A673 (cell line): ENCODE measurements around the gene WSB2. TPM values are rescaled to one million over a fixed set of nuclear protein-coding genes. Genes with fewer than 3 reads are reported as not detected.
"Not testable (repeated sequence)": the region's sequence is repeated elsewhere in the genome, so short reads cannot be mapped to it uniquely, and the experiment has no call there.

Source experiments
- BruUV-seq: library from RNA; stranded (reverse); fragments of 400-500 nt; replicated peaks from 2 replicates; lab custom pipeline; 2021; lab: Mats Ljungman, UMichigan
- CTCF ChIA-PET: fragments of 300-600 bp; sonication (Branson Sonifier 250); formaldehyde crosslinking; loops from one replicate; lab custom pipeline; 2022; ENCODE audit warnings: antibody characterized with exemption; lab: Charles Lee
- POLR2A ChIA-PET: fragments of 300-600 bp; sonication (Branson Sonifier 250); formaldehyde crosslinking; loops from one replicate; lab custom pipeline; 2022; ENCODE audit warnings: antibody characterized with exemption; ENCODE audit not compliant: low non-redundant PET; lab: Charles Lee
- DNase-seq: peaks from one replicate; pipeline ENCODE4 v3.0.0-alpha.2; 2015; ENCODE audit warnings: low spot score
- H3K27ac ChIP-seq: fragments of 200-600 bp; sonication (generic); 2 replicates; pipeline ENCODE4 v1.5.1; 2016; ENCODE audit warnings: mixed run types, low read depth, mild to moderate bottlenecking, mixed read lengths, antibody characterized with exemption, low read length; ENCODE audit not compliant: poor library complexity, severe bottlenecking
- H3K27me3 ChIP-seq: fragments of 200-600 bp; sonication (generic); replicated peaks from 2 replicates; pipeline ENCODE4 v1.6.1; 2017; ENCODE audit warnings: mixed run types, low read depth, mild to moderate bottlenecking, mixed read lengths, antibody characterized with exemption, low read length; ENCODE audit not compliant: insufficient read depth, poor library complexity
- H3K36me3 ChIP-seq: fragments of 200-600 bp; sonication (generic); 2 replicates; pipeline ENCODE4 v1.6.1; 2016; ENCODE audit warnings: mixed run types, mild to moderate bottlenecking, mixed read lengths, antibody characterized with exemption, low read length; ENCODE audit not compliant: insufficient read depth, poor library complexity, severe bottlenecking
- H3K4me1 ChIP-seq: fragments of 200-600 bp; sonication (generic); 2 replicates; pipeline ENCODE4 v1.6.1; 2017; ENCODE audit warnings: mixed run types, mild to moderate bottlenecking, mixed read lengths, antibody characterized with exemption, low read length; ENCODE audit not compliant: insufficient read depth, poor library complexity, severe bottlenecking
- H3K4me3 ChIP-seq: fragments of 200-600 bp; sonication (generic); 2 replicates; pipeline ENCODE4 v1.5.1; 2016; ENCODE audit warnings: low read depth, mixed run types, mild to moderate bottlenecking, mixed read lengths, low read length; ENCODE audit not compliant: poor library complexity, severe bottlenecking
- H3K9me3 ChIP-seq: fragments of 200-600 bp; sonication (generic); 2 replicates; pipeline ENCODE4 v1.6.1; 2016; ENCODE audit warnings: mixed run types, low read depth, mild to moderate bottlenecking, mixed read lengths, antibody characterized with exemption, low read length; ENCODE audit not compliant: poor library complexity, severe bottlenecking
- CTCF ChIP-seq: fragments of 300-800, 200-600 bp; sonication (generic); conservative IDR thresholded peaks from 2 replicates; pipeline ENCODE4 v1.5.1; 2017; ENCODE audit warnings: low read depth, mild to moderate bottlenecking, antibody characterized with exemption, low read length, moderate library complexity, mixed read lengths
- EZH2 ChIP-seq: fragments of 200-600 bp; sonication (generic); IDR thresholded peaks from 2 replicates; pipeline ENCODE4 v1.6.1; 2017; ENCODE audit warnings: borderline replicate concordance, low read depth, mild to moderate bottlenecking, mixed read lengths, antibody characterized with exemption, low read length; ENCODE audit not compliant: poor library complexity, severe bottlenecking
- intact Hi-C: fragments of 100-400 bp; cut with micrococcal nuclease; formaldehyde crosslinking; loops from one replicate; pipeline ENCODE4 v1.10.0; 2022; ENCODE audit not compliant: unreplicated experiment
- total RNA-seq: library from RNA; stranded (reverse); gene quantifications from 2 replicates; pipeline ENCODE4 v1.2.3, GENCODE V29; 2021

Gene WSB2
- total RNA-seq, 1 experiment from 2014 or later, result 122 TPM

GRCh38 chr12:118010903-118011302 lies 50.1 kb downstream of the WSB2 start:
- DNase-seq, result no peak
- no peaks in the 10 kb centered on the region for H3K36me3 ChIP-seq
- H3K27ac ChIP-seq, result no peak overlapping the region
- no peaks in the 10 kb centered on the region for H3K4me1 ChIP-seq
- ChIA-PET POLR2A (no interaction called here), CTCF (no interaction called here)
- intact Hi-C loops, result no loop called here
- TF ChIP-seq EZH2 (no peak), CTCF (no peak)
- no peaks in the 10 kb centered on the region for H3K27me3 ChIP-seq
- no TSS peak for BruUV-seq
- no peaks in the 10 kb centered on the region for H3K9me3 ChIP-seq
- H3K4me3 ChIP-seq, result no peak overlapping the region

GRCh38 chr12:117999806-118000205 lies 61.2 kb downstream of the WSB2 start:
- H3K27me3 ChIP-seq, H3K36me3 ChIP-seq, intact Hi-C loops, H3K4me1 ChIP-seq, H3K27ac ChIP-seq, POLR2A ChIA-PET, H3K9me3 ChIP-seq, BruUV-seq, CTCF ChIA-PET, H3K4me3 ChIP-seq, DNase-seq: not testable (repeated sequence)

GRCh38 chr12:117998719-117999118 lies 62.3 kb downstream of the WSB2 start:
- no TSS peak for BruUV-seq
- no peaks in the 10 kb centered on the region for H3K4me1 ChIP-seq
- H3K36me3 ChIP-seq, result no peaks in the 10 kb centered on the region
- H3K27ac ChIP-seq, result no peak overlapping the region
- H3K27me3 ChIP-seq, result no peaks in the 10 kb centered on the region
- intact Hi-C loops, result no loop called here
- no peak for DNase-seq
- H3K4me3 ChIP-seq, result no peak overlapping the region
- TF ChIP-seq EZH2 (no peak), CTCF (no peak)
- no peaks in the 10 kb centered on the region for H3K9me3 ChIP-seq
- ChIA-PET POLR2A (no interaction called here), CTCF (no interaction called here)
